Measurements from ENCODE around the gene HSF5.

HSF5 gene
- long read RNA-seq, donor 1, result 0 reads
- long read RNA-seq, donor 2, result 0 reads
- long read RNA-seq, donor 3, result 0 reads
- long read RNA-seq, donor 4, result 0 reads
- long read RNA-seq, donor 5, result 0 reads
- long read RNA-seq, donor 6, result 0 reads
- long read RNA-seq, donor 7, result 0 reads
- long read RNA-seq, donor 8, result 0 reads

- peak; percentile 79 for DNase-seq
These were observed at the start of gene HSF5 for GRCh38 chr17:58487589-58488427. Gene HSF5 (minus strand): TSS chr17:58488408. CDS start chr17:58488274, 134 bp downstream.

GRCh38 chr17:58537266-58537665 is 49.1 kb upstream of the HSF5 start:
- no peak for DNase-seq

- no peak for DNase-seq
These were observed 48.3 kb upstream of the HSF5 start for GRCh38 chr17:58536542-58536941.

DNA sequence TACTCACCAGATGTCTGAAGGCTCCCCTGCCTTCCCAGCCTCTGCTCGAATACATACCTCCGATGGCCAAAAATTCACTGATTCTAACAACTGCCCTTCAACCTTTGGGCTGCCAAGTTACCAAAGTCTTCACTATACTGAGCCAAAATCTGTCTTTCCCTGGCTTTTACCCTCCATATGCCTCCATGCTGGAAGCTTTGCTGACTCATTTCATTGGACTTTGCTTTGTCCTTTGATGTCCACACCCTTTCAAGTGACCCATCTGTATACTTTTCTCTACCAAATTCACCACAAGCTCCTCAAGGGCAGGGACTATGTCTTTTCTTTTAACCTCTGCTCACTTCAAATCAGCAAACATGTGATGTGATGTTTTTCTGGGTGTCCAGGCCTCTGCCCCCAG is 47.2 kb upstream of the HSF5 start:
- DNase-seq, result no peak

- DNase-seq, result no peak
These were observed 46.8 kb upstream of the HSF5 start for GRCh38 chr17:58534901-58535421.

DNA sequence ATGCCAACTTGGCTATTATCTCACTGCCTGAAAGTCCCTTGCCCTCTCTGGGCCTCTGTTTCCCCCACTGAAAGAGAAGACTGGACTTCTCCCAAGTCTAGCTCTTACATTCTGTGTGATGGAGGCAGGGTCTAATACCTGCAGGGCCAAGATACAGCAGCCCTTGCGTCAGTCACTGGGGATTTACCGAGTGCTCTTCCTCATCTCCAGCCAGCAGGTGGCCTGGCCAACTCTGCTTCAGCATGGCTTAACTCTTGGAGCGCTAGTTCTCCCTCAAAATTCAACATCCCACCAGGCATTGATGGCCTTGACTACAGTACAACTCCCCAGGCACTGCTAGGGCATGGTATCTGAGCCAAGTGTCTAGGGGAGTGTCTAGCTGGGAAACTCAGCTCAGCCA is 46.1 kb upstream of the HSF5 start:
- no peak for DNase-seq

- no peak for DNase-seq
These were observed 45.5 kb upstream of the HSF5 start for GRCh38 chr17:58533616-58534188.

DNA sequence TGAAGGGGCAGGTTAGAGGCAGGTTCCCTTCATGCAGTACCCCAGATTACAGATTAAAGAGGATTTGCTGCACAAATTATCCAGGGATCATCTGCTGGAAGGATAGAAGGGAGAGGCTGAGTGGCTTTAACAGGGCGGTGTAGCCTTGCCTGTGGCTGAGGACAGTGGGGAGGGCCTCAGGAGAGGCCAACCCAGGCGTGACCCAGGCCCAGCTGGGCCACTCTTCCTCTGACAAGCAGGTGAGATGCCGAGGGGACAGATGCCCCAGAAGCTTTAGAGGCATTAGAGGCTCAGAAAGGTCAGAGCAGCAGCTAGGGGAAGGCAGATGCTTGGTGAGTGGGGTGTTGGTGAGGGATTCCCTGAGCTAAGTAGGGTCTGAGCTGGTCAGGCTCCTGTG is 44.3 kb upstream of the HSF5 start:
- DNase-seq, result no peak

- peak; percentile 56 for DNase-seq
These were observed 43.7 kb upstream of the HSF5 start for GRCh38 chr17:58531661-58532554.

- no peak for DNase-seq
These were observed 42.9 kb upstream of the HSF5 start for GRCh38 chr17:58531122-58531521.

- DNase-seq, result no peak
These were observed 42.4 kb upstream of the HSF5 start for GRCh38 chr17:58530655-58531054.

DNA sequence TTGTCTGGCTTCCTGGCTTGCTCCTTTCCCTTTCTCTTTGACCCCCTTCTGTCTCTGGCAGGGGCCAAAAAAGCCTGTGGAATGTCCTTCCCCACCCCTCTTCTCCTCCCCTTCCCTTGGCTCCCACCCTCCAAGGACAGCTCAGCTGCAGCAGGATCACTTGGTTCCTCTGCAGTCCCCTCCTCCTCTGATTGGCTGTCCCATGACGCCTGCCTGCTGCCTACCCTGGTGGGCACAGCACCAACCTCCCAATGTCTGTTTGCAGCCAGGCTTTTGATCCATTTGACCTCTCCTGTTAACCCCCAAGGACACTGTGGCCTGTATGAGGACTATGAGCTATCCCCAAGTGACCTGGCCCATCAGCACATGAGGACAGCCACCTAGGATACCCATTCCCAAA is 41.1 kb upstream of the HSF5 start:
- no peak for DNase-seq

GRCh38 chr17:58528443-58528842 is 40.2 kb upstream of the HSF5 start:
- DNase-seq, result no peak

DNA sequence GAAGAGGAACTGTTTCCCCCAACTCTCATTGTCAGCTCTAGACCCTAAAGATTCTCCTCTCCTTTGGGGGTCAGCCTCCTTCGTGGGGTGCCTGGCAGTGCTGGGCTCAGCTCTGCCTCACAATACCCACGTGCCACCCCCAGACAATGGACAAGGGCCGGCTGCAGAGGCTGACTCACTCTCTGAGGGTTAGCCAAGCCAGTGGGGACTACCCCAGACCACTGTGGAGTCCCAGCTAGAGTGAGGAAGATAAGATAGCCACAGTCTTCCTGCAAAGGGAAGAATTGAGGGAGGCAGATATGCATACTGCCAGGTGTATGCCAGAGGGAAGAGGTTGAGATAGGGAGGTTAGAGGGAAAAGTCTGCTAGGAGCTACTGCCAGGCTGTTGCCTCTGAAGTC is 39.7 kb upstream of the HSF5 start:
- DNase-seq, result no peak

GRCh38 chr17:58527306-58527705 is 39.1 kb upstream of the HSF5 start:
- DNase-seq, result no peak

DNA sequence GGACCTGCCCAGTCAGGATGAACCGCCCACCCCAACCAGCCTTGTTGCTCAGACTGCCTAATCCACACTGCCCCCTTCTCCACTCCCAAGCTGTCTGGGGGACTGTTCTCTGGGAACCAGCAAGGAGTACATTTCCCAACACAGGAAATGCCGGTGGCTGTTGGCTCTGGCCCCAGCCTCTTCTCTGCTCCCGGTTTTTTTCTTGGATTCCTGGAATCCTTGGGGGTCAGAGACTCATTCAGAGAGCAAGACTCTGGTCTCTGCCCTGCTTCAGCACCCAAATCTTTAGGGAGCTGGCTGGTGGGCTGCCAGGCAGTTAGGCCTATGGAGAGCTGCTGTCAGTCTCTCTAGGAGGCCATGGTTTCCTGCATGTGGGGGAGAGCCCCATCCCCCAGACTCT is 37.0 kb upstream of the HSF5 start:
- no peak for DNase-seq

- DNase-seq, result no peak
These were observed 33.5 kb upstream of the HSF5 start for GRCh38 chr17:58521680-58522079.

DNA sequence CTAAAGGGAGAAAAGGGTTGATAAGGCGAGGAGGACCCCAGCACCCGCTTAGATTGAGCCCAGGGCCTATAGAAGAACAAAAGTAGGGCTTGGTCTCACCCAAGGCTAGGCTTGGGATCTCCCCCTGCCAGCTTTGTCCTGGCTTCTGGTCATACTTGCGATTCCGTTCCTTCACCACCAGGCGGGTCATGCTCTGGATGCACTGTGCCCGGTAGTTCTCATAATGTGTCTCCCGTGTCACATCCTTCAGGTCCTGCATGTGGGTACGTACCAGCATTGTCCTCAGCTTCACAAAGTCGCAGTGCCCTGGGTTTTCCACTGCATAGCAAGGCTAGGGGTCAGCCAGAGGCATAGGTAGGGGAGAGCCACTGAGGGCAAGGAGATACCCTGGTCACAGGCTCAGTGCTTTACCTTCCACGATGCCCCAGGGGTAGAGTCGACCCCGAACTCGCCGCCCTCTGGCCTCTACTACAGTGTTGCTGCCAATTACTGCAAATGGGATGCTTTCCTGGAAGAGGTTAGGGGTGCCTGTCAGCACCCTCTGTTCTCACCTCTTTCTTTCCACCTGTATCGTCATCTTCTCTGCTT is 32.7 kb upstream of the HSF5 start:
- no peak for DNase-seq

DNA sequence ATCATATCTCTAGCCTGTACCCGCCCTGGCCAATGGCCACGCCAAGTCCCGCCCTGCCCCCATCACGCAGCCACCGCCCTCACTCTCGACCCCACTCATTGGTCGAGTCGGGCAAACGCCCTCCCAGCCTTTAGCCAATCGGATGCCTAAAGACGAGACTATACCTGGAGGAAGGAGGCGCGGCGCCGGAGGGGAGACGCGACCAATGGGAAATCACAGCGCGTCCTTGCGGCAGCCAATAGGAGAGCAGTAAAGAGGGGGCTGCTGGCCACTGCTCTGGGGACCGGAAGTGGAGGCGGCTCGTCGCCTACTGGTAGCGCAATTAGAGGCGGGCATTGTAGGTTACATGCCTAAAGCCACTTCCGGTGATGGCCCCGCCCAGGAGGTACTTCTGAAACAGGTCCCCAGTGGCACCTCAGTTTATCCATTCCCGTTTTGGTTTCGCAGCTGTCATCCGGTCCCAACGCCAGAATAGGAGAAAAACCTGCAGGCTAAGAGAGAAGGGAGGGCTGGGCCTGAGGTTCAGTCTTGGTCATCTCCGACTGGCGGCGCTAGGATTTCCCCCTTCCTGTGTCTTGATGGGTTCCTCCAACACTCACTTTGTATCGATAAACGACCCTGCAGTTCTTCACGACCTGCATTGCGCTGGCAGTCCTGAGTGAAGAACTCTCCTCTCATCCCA is 29.9 kb upstream of the HSF5 start:
- DNase-seq, result peak; percentile 98

GRCh38 chr17:58517378-58517927 is 29.2 kb upstream of the HSF5 start:
- peak; percentile 96 for DNase-seq
